HG02885 (cell line): Measurements from ENCODE around the gene ZNF276.

Experiments used
- ATAC-seq: cut with Tn5 transposase; IDR thresholded peaks from one replicate; pipeline ENCODE4 v1.9.1; 2021; ENCODE audit warnings: mild to moderate bottlenecking; ENCODE audit not compliant: unreplicated experiment, poor library complexity

ZNF276 gene

DNA sequence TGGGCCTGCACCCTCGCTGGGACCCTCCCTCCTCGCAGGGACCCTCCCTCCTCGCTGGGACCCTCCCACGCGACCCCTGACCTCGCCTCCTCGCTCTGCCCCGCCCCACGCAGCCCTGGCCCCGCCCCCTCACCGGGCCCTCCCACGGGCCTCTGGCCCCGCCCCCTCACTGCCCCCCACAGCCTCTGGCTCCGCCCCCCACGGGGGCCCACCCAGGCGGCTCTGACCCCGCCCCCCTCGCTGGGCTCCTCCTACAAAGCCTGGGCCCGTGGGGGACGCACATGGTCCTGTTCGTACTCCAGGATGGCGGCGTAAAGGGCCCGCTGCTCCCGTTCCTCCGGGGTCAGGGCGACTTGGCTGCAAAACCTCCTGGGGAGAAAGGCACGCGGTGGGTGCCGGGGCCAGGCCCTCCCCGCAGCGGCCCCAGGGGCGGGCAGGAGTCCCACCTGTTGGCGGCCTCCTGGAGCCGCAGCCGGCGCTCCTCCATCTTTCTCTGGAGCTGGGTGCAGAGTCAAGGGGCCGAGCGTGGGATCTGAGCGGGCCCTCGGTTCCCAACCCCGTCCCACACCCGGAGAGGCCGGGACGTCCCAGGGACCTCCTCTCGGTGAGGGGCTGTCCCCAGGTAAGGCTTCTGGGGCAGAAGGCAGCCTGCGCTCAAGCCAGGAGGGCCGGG is 9.6 kb upstream of the ZNF276 start:
- ATAC-seq: no peak

- no peak for ATAC-seq
Observed at GRCh38 chr16:89712274-89712781, 9.0 kb upstream of the ZNF276 start.

GRCh38 chr16:89716493-89716892 is 4.8 kb upstream of the ZNF276 start:
- ATAC-seq: no peak

- no peak for ATAC-seq
Observed at GRCh38 chr16:89716916-89717687, 4.2 kb upstream of the ZNF276 start.

- ATAC-seq: no peak
Observed at GRCh38 chr16:89717688-89718505, 3.4 kb upstream of the ZNF276 start.

DNA sequence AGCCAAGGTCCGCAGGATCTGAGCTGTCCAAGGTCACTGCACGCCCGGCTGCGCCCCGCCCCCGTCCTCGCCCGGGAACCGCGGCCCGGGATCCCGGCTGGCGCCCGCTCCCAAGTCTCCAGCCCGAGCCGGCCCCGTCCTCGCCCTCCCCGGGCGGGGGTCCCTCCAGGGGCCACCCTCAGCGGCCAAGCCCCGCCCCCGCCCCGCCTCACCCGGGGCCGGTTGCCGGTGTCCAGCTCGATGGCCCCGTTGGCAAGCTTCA is 855 bp upstream of the ZNF276 start:
- ATAC-seq: peak; percentile 26

DNA sequence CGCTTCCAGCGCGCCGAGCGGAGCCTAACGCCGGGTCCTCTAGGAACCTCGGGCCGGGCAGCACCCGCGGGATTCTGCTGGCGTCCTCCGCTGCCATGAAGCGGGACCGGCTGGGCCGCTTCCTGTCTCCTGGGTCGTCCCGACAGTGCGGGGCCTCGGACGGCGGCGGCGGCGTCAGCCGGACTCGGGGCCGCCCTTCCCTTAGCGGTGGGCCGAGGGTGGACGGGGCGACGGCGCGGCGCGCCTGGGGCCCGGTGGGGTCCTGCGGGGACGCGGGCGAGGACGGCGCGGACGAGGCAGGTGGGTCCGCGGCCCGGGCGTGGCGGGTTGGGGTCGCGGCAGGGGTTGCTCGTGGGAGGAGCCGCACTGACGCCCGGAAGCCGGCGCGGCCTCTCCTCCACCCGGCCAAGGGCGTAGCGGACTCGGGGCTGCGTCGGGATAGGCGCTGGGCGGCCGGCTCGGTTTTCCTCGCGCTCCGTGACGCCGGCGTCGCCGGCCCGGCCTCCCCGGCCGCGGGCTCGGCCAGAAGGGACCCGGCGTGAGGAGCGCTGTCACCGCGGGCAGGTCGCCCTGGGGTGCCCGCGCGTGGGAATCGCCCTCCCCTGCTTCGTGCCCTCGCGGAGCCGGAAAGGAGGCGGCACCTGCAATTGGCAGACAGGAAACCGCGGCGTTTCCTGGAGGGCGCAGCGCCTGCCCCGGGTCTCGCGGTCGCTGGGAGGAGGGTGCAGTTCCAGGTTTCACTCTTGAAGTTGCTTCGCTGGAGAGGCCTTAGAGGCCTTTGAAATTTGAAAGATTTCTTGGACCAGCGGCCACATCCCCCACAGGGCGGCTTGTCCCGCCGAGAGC is 432 bp downstream of the ZNF276 start:
- peak; percentile 28 for ATAC-seq

DNA sequence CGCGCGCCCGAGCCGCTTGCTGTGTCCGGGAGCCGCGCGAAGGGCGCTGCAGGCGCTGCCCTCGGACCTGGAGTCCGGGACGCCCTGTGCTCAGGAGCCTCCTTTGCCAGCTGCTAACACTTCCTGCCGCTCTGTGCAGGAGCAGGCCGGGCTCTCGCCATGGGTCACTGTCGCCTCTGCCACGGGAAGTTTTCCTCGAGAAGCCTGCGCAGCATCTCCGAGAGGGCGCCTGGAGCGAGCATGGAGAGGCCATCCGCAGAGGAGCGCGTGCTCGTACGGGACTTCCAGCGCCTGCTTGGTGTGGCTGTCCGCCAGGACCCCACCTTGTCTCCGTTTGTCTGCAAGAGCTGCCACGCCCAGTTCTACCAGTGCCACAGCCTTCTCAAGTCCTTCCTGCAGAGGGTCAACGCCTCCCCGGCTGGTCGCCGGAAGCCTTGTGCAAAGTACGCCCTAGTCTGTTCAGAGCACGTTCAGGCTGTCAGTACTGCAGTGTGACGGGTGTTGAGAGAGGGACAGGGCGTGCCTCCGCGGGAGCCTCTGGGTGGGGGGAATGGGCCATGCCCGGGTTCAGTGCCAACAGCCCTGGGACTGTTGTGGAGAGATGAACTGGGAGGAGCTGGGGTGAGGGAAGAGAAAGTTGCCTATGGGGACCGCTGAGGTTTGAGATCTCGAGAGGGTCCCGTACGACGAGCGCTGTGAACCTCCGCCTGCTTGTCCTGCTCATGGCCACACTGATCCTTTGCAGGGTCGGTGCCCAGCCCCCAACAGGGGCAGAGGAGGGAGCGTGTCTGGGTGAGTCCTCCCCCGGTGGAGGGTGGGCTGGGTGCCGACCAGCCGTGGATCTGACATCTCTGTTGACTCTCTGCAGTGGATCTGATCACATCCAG is 1.3 kb downstream of the ZNF276 start:
- ATAC-seq: no peak

DNA sequence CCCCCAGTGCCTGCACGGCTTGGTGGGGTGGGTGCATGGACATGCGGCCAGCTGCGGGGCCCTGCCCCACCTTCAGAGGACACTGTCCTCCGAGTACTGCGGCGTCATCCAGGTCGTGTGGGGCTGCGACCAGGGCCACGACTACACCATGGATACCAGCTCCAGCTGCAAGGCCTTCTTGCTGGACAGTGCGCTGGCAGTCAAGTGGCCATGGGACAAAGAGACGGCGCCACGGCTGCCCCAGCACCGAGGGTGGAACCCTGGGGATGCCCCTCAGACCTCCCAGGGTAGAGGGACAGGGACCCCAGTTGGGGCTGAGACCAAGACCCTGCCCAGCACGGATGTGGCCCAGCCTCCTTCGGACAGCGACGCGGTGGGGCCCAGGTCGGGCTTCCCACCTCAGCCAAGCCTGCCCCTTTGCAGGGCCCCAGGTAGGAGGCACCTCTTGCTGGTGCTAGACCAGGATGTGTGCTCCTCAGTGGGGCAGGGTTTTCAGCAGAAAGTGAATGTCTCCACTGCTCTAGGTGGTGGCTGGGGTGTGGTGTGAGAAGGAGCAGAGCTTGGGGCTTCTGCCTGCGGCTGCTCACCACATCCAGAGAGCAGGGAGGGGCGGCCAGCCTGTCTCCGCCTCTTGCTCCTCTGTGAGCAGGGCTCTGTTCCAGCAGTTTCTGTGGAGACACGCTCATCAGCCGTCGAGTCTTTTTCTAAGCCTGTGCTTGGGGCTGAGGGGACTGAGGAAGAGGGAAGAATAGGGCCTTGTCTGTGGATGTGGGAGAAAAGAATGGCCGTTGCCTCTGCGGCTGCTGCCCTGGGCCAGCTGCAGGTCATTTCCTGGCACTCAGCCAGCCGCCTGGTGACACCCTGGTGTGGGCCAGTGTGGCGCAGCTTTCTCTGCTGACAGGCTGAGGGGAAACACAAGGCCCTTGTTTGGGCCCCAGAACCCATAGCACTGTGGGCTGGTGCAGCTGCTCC is 2.2 kb downstream of the ZNF276 start:
- ATAC-seq: no peak

DNA sequence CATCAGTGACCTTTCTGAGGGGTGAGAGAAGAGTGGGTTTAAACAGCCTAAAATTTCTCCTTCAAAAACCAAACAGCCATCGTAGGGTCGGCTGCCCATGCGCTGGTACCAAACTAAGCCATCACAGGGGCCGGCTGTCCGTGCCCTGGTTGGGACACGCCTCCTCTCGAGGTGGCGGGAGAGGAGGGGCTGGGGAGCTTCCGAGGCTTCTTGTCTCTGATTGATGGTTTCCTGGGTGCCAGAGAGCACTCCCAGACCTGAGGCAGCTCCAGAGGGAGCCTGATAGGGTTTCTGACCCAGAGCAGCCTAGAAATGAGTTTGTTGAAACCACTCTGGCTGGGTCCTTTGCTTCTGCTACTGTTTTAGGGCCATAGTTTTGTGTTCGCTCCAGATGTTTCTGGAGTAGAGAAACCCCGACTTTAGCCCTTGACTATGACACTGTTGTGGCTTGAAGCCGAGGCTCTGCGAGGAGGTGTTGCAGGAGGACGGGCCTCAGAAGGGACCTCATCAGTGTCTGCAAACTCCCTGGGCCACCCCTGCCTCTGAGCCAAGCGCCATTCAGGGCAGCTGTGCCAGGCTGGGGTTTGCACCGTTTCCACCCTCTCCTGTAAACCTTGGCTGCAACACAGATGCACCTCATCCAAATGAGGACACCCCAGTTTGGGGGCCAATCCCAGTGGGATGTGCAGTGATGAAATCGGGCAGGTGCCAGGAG is 6.2 kb downstream of the ZNF276 start:
- no peak for ATAC-seq

- no peak for ATAC-seq
Observed at GRCh38 chr16:89729293-89729692, 8.0 kb downstream of the ZNF276 start.

- ATAC-seq: no peak
Observed at GRCh38 chr16:89729863-89730593, 8.7 kb downstream of the ZNF276 start.

DNA sequence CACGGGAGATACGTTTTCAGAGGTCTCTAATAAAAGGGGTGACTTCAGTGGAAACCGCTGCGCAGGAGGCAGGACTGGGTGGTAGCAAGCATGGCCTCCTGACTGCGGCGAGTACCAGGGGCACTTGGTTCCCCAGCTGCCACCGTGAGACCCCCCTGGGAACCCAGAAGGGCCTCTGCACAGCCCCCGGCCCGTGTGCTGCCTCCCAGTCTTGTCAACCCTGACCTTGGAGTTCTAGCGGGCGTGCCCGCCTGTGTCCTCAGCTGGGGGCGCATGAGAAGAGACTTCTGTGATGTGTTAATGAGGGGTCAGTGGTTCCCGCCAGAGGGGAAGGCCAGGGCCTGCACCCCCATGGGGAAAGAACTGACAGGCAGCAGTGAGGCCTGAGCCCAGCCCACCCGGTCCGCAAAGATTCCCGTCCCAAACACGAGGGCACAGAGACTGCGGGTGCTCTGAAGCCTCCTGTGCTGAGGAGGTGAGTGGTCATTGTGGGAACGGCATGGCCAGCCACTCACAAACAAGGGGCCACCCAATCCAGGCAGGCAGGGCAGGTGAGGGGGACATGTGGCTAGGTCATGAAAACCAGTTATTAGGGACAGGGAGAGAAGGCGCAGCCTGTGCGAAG is 9.4 kb downstream of the ZNF276 start:
- ATAC-seq: no peak

DNA sequence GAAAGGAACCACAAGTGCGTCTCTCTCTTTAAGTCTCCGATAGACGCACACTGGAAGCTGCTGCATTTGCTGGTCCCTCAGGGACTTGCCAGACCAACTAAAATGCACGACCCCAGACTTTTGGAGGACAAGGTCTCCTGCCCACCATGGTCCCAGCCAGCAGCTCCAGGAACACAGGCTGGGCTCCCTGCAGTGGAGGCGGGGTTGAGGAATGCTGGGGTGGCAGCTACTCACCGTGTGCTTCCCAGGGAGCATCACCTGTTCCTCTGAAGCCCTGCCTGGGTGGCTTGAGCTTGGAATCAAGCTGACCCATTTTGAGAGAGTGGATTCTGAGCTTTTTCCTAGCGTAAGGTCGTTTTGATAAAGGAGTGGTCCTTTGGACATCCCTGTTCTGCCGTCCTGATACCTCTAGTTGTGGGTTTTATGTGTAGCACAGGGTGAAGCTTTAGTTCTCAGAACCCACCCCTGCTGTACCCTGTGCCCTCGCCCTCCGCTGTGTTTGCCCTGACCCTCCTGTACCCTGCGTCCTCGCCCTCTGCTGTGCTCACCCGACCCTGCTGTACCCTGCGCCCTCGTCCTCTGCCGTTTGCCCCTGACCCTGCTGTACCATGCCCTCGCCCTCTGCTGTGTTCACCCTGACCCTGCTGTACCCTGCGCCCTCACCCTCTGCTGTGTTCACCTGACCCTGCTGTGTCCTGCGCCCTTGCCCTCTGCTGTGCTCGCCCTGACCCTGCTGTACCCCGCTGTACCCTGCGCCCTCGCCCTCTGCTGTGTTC is 11.0 kb downstream of the ZNF276 start:
- ATAC-seq: no peak

GRCh38 chr16:89732918-89733242 is 11.5 kb downstream of the ZNF276 start:
- no peak for ATAC-seq

DNA sequence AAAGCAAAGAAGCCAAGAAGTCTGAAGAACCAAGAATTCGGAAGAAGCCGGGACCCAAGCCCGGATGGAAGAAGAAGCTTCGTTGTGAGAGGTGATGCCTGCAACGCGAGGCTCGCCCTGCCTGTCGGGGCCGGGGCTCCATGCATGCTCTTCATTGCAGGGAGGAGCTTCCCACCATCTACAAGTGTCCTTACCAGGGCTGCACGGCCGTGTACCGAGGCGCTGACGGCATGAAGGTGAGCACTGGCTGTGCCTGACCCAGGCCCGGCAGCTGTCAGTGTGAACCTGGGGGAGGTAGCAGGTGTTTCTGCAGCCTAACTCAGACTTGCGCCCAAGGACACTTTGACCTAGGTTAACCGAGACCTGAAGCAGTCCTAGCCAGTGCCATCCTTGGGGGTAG is 12.0 kb downstream of the ZNF276 start:
- no peak for ATAC-seq
